Keratinocyte (primary cell): Measurements from ENCODE around the gene RBFOX2.

Experiments
- EZH2 ChIP-seq: IDR thresholded peaks from one replicate; pipeline ENCODE4 v1.6.1; 2012; ENCODE audit warnings: inconsistent platforms, mild to moderate bottlenecking, low read length, moderate library complexity
- TF ChIP-seq, protein P1 (sequence below), 3 experiments: IDR thresholded peaks in 1 of 3; conservative IDR thresholded peaks in 1 of 3; optimal IDR thresholded peaks in 1 of 3; 2 replicates in 2 of 3; 3 replicates in 1 of 3; pipeline versions ENCODE3 to v1.5.1; 2011; ENCODE audit warnings: low read length in 3 of 3, mild to moderate bottlenecking in 3 of 3, moderate library complexity in 2 of 3, control low read depth in 1 of 3, inconsistent platforms in 1 of 3; ENCODE audit not compliant: insufficient read depth in 2 of 3; ENCODE audit errors: extremely low read depth in 1 of 3

DNA sequence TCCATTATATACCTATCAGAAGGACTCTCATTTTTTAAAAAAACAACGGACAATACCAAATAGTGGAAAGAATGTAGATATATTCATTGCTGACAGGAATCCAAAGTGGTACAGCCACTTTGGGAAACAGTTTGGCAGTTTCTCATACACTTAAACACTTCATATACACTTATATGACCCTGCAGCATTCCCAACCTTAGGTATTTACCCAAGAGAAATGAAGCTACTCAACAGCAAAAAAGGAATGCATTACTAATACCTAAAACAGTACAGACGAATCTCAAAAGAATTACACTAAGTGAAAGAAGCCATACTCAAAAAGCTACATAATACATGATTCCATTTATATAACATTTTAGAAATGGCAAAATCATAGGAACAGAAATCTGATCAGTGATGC, 51.5 kb downstream of the RBFOX2 start:
- TF ChIP-seq, protein P1, sequence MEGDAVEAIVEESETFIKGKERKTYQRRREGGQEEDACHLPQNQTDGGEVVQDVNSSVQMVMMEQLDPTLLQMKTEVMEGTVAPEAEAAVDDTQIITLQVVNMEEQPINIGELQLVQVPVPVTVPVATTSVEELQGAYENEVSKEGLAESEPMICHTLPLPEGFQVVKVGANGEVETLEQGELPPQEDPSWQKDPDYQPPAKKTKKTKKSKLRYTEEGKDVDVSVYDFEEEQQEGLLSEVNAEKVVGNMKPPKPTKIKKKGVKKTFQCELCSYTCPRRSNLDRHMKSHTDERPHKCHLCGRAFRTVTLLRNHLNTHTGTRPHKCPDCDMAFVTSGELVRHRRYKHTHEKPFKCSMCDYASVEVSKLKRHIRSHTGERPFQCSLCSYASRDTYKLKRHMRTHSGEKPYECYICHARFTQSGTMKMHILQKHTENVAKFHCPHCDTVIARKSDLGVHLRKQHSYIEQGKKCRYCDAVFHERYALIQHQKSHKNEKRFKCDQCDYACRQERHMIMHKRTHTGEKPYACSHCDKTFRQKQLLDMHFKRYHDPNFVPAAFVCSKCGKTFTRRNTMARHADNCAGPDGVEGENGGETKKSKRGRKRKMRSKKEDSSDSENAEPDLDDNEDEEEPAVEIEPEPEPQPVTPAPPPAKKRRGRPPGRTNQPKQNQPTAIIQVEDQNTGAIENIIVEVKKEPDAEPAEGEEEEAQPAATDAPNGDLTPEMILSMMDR (optimal IDR thresholded peaks at IDR 0.05 in 1 of 3, IDR thresholded peaks at IDR 0.05 in 1 of 3, conservative IDR thresholded peaks at IDR 0.05 in 1 of 3; ENCODE audit: extremely low read depth in 1 of 3, insufficient read depth in 2 of 3, low read length in 3 of 3): no peak
- no peak for TF ChIP-seq EZH2
